Neural progenitor cell (in vitro differentiated cells): ENCODE measurements around the gene RHCG. TPM values are rescaled to one million over a fixed set of nuclear protein-coding genes. Genes with fewer than 3 reads are reported as not detected.

ENCODE experiments used
- DNase-seq: peaks from one replicate; pipeline ENCODE4 v3.0.0-alpha.2; 2016; ENCODE audit warnings: low spot score
- H2AFZ ChIP-seq: fragments of 200-600 bp; sonication (generic); replicated peaks from 2 replicates; pipeline ENCODE4 v1.6.1; 2016; ENCODE audit warnings: antibody characterized with exemption
- H3F3A ChIP-seq: fragments of 200-600 bp; sonication (generic); 2 replicates; pipeline ENCODE4 v1.6.1; 2016; ENCODE audit warnings: antibody characterized with exemption, low read depth
- H3K27ac ChIP-seq: fragments of 200-600 bp; sonication (generic); 2 replicates; pipeline ENCODE4 v1.5.1; 2016; ENCODE audit warnings: mild to moderate bottlenecking
- H3K27me3 ChIP-seq: fragments of 200-600 bp; sonication (generic); 2 replicates; pipeline ENCODE4 v1.6.1; 2016; ENCODE audit warnings: mild to moderate bottlenecking, moderate library complexity
- H3K36me3 ChIP-seq: fragments of 200-600 bp; sonication (generic); 2 replicates; pipeline ENCODE4 v1.5.1; 2016
- H3K4me1 ChIP-seq: fragments of 200-600 bp; sonication (generic); 2 replicates; pipeline ENCODE4 v1.6.1; 2016; ENCODE audit warnings: mixed run types
- H3K4me2 ChIP-seq: fragments of 200-600 bp; sonication (generic); 2 replicates; pipeline ENCODE4 v1.6.1; 2016
- H3K4me3 ChIP-seq: fragments of 200-600 bp; sonication (generic); 2 replicates; pipeline ENCODE4 v1.5.1; 2016
- H3K79me2 ChIP-seq: fragments of 200-600 bp; sonication (generic); 2 replicates; pipeline ENCODE4 v1.6.1; 2016; ENCODE audit warnings: low read depth
- H3K9ac ChIP-seq: fragments of 200-600 bp; sonication (generic); 2 replicates; pipeline ENCODE4 v1.6.1; 2016
- H3K9me3 ChIP-seq: fragments of 200-600 bp; sonication (generic); 2 replicates; pipeline ENCODE4 v1.5.1; 2016; ENCODE audit warnings: low read depth
- H4K20me1 ChIP-seq: fragments of 200-600 bp; sonication (generic); 2 replicates; pipeline ENCODE4 v1.6.1; 2016; ENCODE audit warnings: low read depth
- H3K27ac Mint-ChIP-seq: 3 replicates; pipeline ENCODE4 v1.8.0; 2021; ENCODE audit warnings: mixed read lengths
- H3K27me3 Mint-ChIP-seq: 2 replicates; pipeline ENCODE4 v1.8.0; 2022; ENCODE audit warnings: low read depth, mild to moderate bottlenecking, inconsistent platforms, moderate library complexity, mixed read lengths; ENCODE audit not compliant: insufficient read depth
- H3K36me3 Mint-ChIP-seq: 3 replicates; pipeline ENCODE4 v1.8.0; 2021; ENCODE audit warnings: mixed read lengths
- H3K4me1 Mint-ChIP-seq: 3 replicates; pipeline ENCODE4 v1.8.0; 2021; ENCODE audit warnings: mixed read lengths
- H3K4me3 Mint-ChIP-seq: 3 replicates; pipeline ENCODE4 v1.8.0; 2021; ENCODE audit warnings: mild to moderate bottlenecking, moderate library complexity, mixed read lengths
- H3K9me3 Mint-ChIP-seq: 3 replicates; pipeline ENCODE4 v1.8.0; 2020; ENCODE audit warnings: mixed read lengths
- CTCF ChIP-seq: fragments of 200-600 bp; sonication (generic); IDR thresholded peaks from 2 replicates; pipeline ENCODE4 v1.5.1; 2017; ENCODE audit warnings: antibody characterized with exemption, mild to moderate bottlenecking
- EZH2 ChIP-seq: fragments of 200-600 bp; sonication (generic); IDR thresholded peaks from 2 replicates; pipeline ENCODE4 v1.6.1; 2017; ENCODE audit warnings: antibody characterized with exemption, mild to moderate bottlenecking, moderate library complexity
- EZH2phosphoT487 ChIP-seq: fragments of 200-600 bp; sonication (generic); IDR thresholded peaks from 2 replicates; pipeline ENCODE4 v1.6.1; 2017; ENCODE audit warnings: antibody characterized with exemption
- total RNA-seq: library from RNA; depleted of rRNA; stranded (reverse); fragments of >200 nt; gene quantifications from 2 replicates; pipeline ENCODE4 v1.2.3, GENCODE V29; 2015; ENCODE audit warnings: low replicate concordance

Gene RHCG
- total RNA-seq, 1 donor from 2014 or later, result not detected

GRCh38 chr15:89486726-89487050 is 9.7 kb downstream of the RHCG start:
- H3K36me3 Mint-ChIP-seq, result no peaks in the 10 kb centered on the region
- no peaks in the 10 kb centered on the region for H3K79me2 ChIP-seq
- peaks cover 9% of the 10 kb centered on the region for H3K27me3 Mint-ChIP-seq
- no peaks in the 10 kb centered on the region for H3K36me3 ChIP-seq
- H3K27ac ChIP-seq, result no peak overlapping the region
- no peak overlapping the region for H2AFZ ChIP-seq
- peaks cover 85% of the 10 kb centered on the region for H3K27me3 ChIP-seq
- H3K4me1 ChIP-seq, result no peaks in the 10 kb centered on the region
- no peak overlapping the region for H3K9ac ChIP-seq
- H3K4me2 ChIP-seq, result no peak overlapping the region
- H4K20me1 ChIP-seq, result no peaks in the 10 kb centered on the region
- no peak overlapping the region for H3K4me3 Mint-ChIP-seq
- no peaks in the 10 kb centered on the region for H3K9me3 ChIP-seq
- H3F3A ChIP-seq, result no peaks in the 10 kb centered on the region
- DNase-seq, result peak; percentile 13
- no peaks in the 10 kb centered on the region for H3K4me1 Mint-ChIP-seq
- no peak for TF ChIP-seq EZH2phosphoT487
- TF ChIP-seq CTCF, result no peak
- TF ChIP-seq EZH2, result no peak
- no peaks in the 10 kb centered on the region for H3K9me3 Mint-ChIP-seq
- H3K4me3 ChIP-seq, result no peak overlapping the region
- no peak overlapping the region for H3K27ac Mint-ChIP-seq

- no peaks in the 10 kb centered on the region for H3K9me3 ChIP-seq
- H3K27me3 ChIP-seq, result peaks cover 94% of the 10 kb centered on the region
- Mint-ChIP-seq H3K27ac (no peak overlapping the region), H3K27me3 (peaks cover 19% of the 10 kb centered on the region), H3K4me3 (no peak overlapping the region), H3K36me3 (no peaks in the 10 kb centered on the region), H3K9me3 (no peaks in the 10 kb centered on the region), H3K4me1 (no peaks in the 10 kb centered on the region)
- H3F3A ChIP-seq, result no peaks in the 10 kb centered on the region
- H3K4me3 ChIP-seq, result no peak overlapping the region
- no peak overlapping the region for H2AFZ ChIP-seq
- H3K4me1 ChIP-seq, result no peaks in the 10 kb centered on the region
- H3K4me2 ChIP-seq, result no peak overlapping the region
- H3K79me2 ChIP-seq, result no peaks in the 10 kb centered on the region
- no peak overlapping the region for H3K27ac ChIP-seq
- H3K9ac ChIP-seq, result no peak overlapping the region
- H3K36me3 ChIP-seq, result no peaks in the 10 kb centered on the region
- no peaks in the 10 kb centered on the region for H4K20me1 ChIP-seq
- TF ChIP-seq EZH2phosphoT487 (no peak), EZH2 (no peak), CTCF (no peak)
- DNase-seq, result no peak
Observed at GRCh38 chr15:89483079-89483478, 13.3 kb downstream of the RHCG start.

- no peak overlapping the region for H3K4me2 ChIP-seq
- H3K9ac ChIP-seq, result no peak overlapping the region
- H3K4me3 ChIP-seq, result no peak overlapping the region
- H2AFZ ChIP-seq, result no peak overlapping the region
- Mint-ChIP-seq H3K27ac (no peak overlapping the region), H3K36me3 (no peaks in the 10 kb centered on the region), H3K4me1 (no peaks in the 10 kb centered on the region), H3K4me3 (no peak overlapping the region), H3K9me3 (no peaks in the 10 kb centered on the region), H3K27me3 (peaks cover 14% of the 10 kb centered on the region)
- no peaks in the 10 kb centered on the region for H3K79me2 ChIP-seq
- DNase-seq, result no peak
- H3K36me3 ChIP-seq, result no peaks in the 10 kb centered on the region
- H3K27ac ChIP-seq, result no peak overlapping the region
- peaks cover 94% of the 10 kb centered on the region for H3K27me3 ChIP-seq
- TF ChIP-seq CTCF (no peak), EZH2 (no peak), EZH2phosphoT487 (no peak)
- no peaks in the 10 kb centered on the region for H3K4me1 ChIP-seq
- no peaks in the 10 kb centered on the region for H3K9me3 ChIP-seq
- H4K20me1 ChIP-seq, result no peaks in the 10 kb centered on the region
- H3F3A ChIP-seq, result no peaks in the 10 kb centered on the region
Observed at GRCh38 chr15:89482139-89482538, 14.2 kb downstream of the RHCG start.

- Mint-ChIP-seq H3K4me1 (no peaks in the 10 kb centered on the region), H3K4me3 (no peak overlapping the region), H3K36me3 (no peaks in the 10 kb centered on the region), H3K27ac (no peak overlapping the region), H3K9me3 (no peaks in the 10 kb centered on the region), H3K27me3 (peaks cover 9% of the 10 kb centered on the region)
- Histone ChIP-seq H3K79me2 (no peaks in the 10 kb centered on the region), H3K4me2 (no peak overlapping the region), H3F3A (no peaks in the 10 kb centered on the region), H3K9ac (no peak overlapping the region), H3K27ac (no peak overlapping the region), H2AFZ (no peak overlapping the region), H3K9me3 (no peaks in the 10 kb centered on the region), H4K20me1 (no peaks in the 10 kb centered on the region), H3K36me3 (no peaks in the 10 kb centered on the region), H3K4me1 (no peaks in the 10 kb centered on the region), H3K4me3 (no peak overlapping the region), H3K27me3 (peaks cover 94% of the 10 kb centered on the region)
- no peak for DNase-seq
- TF ChIP-seq CTCF (no peak), EZH2phosphoT487 (no peak), EZH2 (no peak)
Observed at GRCh38 chr15:89480505-89480904, 15.9 kb downstream of the RHCG start.
